GM12801 (cell line): ENCODE measurements around the gene LAMA3.

Experiments
- CTCF ChIP-seq: IDR thresholded peaks from one replicate; pipeline ENCODE4 v1.5.1; 2011; ENCODE audit warnings: control low read depth; ENCODE audit not compliant: insufficient read length; ENCODE audit errors: extremely low read depth

LAMA3 gene

GRCh38 chr18:23992089-23992940 is 303.1 kb downstream of the LAMA3 start:
- no peak for TF ChIP-seq CTCF

- TF ChIP-seq CTCF: no peak
Observed at GRCh38 chr18:23992941-23993280, 303.7 kb downstream of the LAMA3 start.

- no peak for TF ChIP-seq CTCF
Observed at GRCh38 chr18:23994361-23994902, 305.2 kb downstream of the LAMA3 start.

- TF ChIP-seq CTCF: no peak
Observed at GRCh38 chr18:23995180-23995579, 305.9 kb downstream of the LAMA3 start.

- no peak for TF ChIP-seq CTCF
Observed at GRCh38 chr18:23998018-23998417, 308.8 kb downstream of the LAMA3 start.

GRCh38 chr18:23998820-23999219 is 309.6 kb downstream of the LAMA3 start:
- no peak for TF ChIP-seq CTCF

- TF ChIP-seq CTCF: no peak
Observed at GRCh38 chr18:24000613-24001490, 311.6 kb downstream of the LAMA3 start.
